HepG2 (cell line): ENCODE data around the gene ATP1B2. TPM values are rescaled to one million over a fixed set of nuclear protein-coding genes. Genes with fewer than 3 reads are reported as not detected.

Experiments used
- ATAC-seq: fragments of 200-7000 bp; cut with Tn5 transposase; 3 replicates; pipeline ENCODE4 v1.9.1; 2020; ENCODE audit warnings: mild to moderate bottlenecking, moderate library complexity
- BruUV-seq: library from RNA; stranded (reverse); fragments of 400-500 nt; replicated peaks from 2 replicates; lab custom pipeline; 2021; lab: Mats Ljungman, UMichigan
- CTCF ChIA-PET: fragments of 300-600 bp; formaldehyde crosslinking; extraction: SDS; loops from one replicate; lab custom pipeline; 2021; ENCODE audit warnings: low total read pairs, inconsistent platforms, low intra/inter-chr PET ratio; lab: Yijun Ruan, JAX
- POLR2A ChIA-PET: fragments of 350-600 bp; sonication (Branson Sonifier 250); formaldehyde crosslinking; loops from one replicate; lab custom pipeline; 2020; ENCODE audit warnings: antibody characterized with exemption, inconsistent platforms; lab: Yijun Ruan, JAX
- DNase-seq: peaks from one replicate; pipeline ENCODE4 v3.0.0-alpha.2; 2015; ENCODE audit warnings: low spot score
- FAIRE-seq: peaks from 3 replicates; lab custom pipeline; 2011; peaks lifted over from hg19 to GRCh38; lab: Jason Lieb, UNC
- H2AFZ ChIP-seq: one replicate; pipeline ENCODE4 v1.6.1; 2011; ENCODE audit warnings: low read length, inconsistent platforms
- H3K27ac ChIP-seq: fragments of 300-600 bp; 3 replicates; pipeline ENCODE4 v1.8.0; 2011; ENCODE audit warnings: mixed run types, mild to moderate bottlenecking, mixed read lengths, low read length, inconsistent platforms; ENCODE audit not compliant: insufficient read depth; ENCODE audit errors: extremely low read length
- H3K27me3 ChIP-seq, 2 experiments: fragments of 200-600 bp in 1 of 2; 2 replicates in 1 of 2; 3 replicates in 1 of 2; pipeline versions ENCODE4 v1.6.0 to v1.8.0; 2011; ENCODE audit warnings: low read length in 2 of 2, mild to moderate bottlenecking in 2 of 2, moderate library complexity in 2 of 2, inconsistent platforms in 1 of 2; ENCODE audit not compliant: insufficient read depth in 2 of 2, control insufficient read depth in 1 of 2
- H3K36me3 ChIP-seq, 2 experiments: fragments of 200-600 bp in 1 of 2; replicated peaks in 1 of 2; 2 replicates in 1 of 2; 3 replicates in 1 of 2; pipeline versions ENCODE4 v1.5.1 to v1.8.0; 2011; ENCODE audit warnings: low read length in 2 of 2, inconsistent platforms in 1 of 2; ENCODE audit not compliant: insufficient read depth in 2 of 2, control insufficient read depth in 1 of 2
- H3K4me1 ChIP-seq: 2 replicates; pipeline ENCODE4 v1.5.1; 2012; ENCODE audit warnings: low read length, inconsistent platforms; ENCODE audit not compliant: insufficient read depth
- H3K4me2 ChIP-seq: 2 replicates; pipeline ENCODE4 v1.6.0; 2011; ENCODE audit warnings: low read depth, low read length, inconsistent platforms
- H3K4me3 ChIP-seq, 3 experiments: fragments of 200-600 bp in 1 of 3; sonication (generic), shearing (Covaris generic) in 1 of 3; replicated peaks in 1 of 3; 2 replicates each; pipeline ENCODE4 v1.5.1; 2011 to 2016; ENCODE audit warnings: low read length in 3 of 3, inconsistent platforms in 2 of 3, low read depth in 2 of 3, mild to moderate bottlenecking in 2 of 3, control low read depth in 1 of 3, mixed read lengths in 1 of 3; ENCODE audit not compliant: insufficient read depth in 1 of 3
- H3K79me2 ChIP-seq: one replicate; pipeline ENCODE4 v1.6.1; 2011; ENCODE audit warnings: low read length, inconsistent platforms; ENCODE audit not compliant: insufficient read depth
- H3K9ac ChIP-seq: 2 replicates; pipeline ENCODE4 v1.6.0; 2011; ENCODE audit warnings: mild to moderate bottlenecking, low read depth, low read length, inconsistent platforms; ENCODE audit not compliant: insufficient read depth
- H3K9me3 ChIP-seq: 2 replicates; pipeline ENCODE4 v1.5.1; 2012; ENCODE audit warnings: mild to moderate bottlenecking, low read length
- H4K20me1 ChIP-seq: 2 replicates; pipeline ENCODE4 v1.6.0; 2011; ENCODE audit warnings: inconsistent platforms, mild to moderate bottlenecking, low read length, moderate library complexity; ENCODE audit not compliant: insufficient read depth
- ELF1 ChIP-seq: sonication (generic); formaldehyde crosslinking; IDR thresholded peaks from 2 replicates; pipeline ENCODE4 v1.4.0; 2020; ENCODE audit warnings: missing genetic modification reagents
- HNF1B ChIP-seq: sonication (generic); formaldehyde crosslinking; IDR thresholded peaks from 2 replicates; pipeline ENCODE4 v1.5.1; 2020; ENCODE audit warnings: mild to moderate bottlenecking, moderate library complexity, missing genetic modification reagents
- MAF1 ChIP-seq: sonication (generic); formaldehyde crosslinking; IDR thresholded peaks from 2 replicates; pipeline ENCODE4 v1.5.0; 2020; ENCODE audit warnings: missing genetic modification reagents, borderline replicate concordance
- MEIS1 ChIP-seq: sonication (generic); formaldehyde crosslinking; IDR thresholded peaks from 2 replicates; pipeline ENCODE4 v1.9.0; 2021; ENCODE audit warnings: mild to moderate bottlenecking, missing genetic modification reagents, moderate library complexity, borderline replicate concordance
- MTF1 ChIP-seq: sonication (generic); formaldehyde crosslinking; IDR thresholded peaks from 2 replicates; pipeline ENCODE4 v1.5.0; 2020; ENCODE audit warnings: missing genetic modification reagents
- MYPOP ChIP-seq: sonication (generic); formaldehyde crosslinking; IDR thresholded peaks from 2 replicates; pipeline ENCODE4 v1.8.1; 2023; ENCODE audit warnings: mild to moderate bottlenecking, moderate library complexity, missing genetic modification reagents
- U2AF2 ChIP-seq: fragments of 200-400 bp; formaldehyde crosslinking; IDR thresholded peaks from 2 replicates; pipeline ENCODE4 v1.6.1; 2017; ENCODE audit warnings: low read depth, mild to moderate bottlenecking, low read length
- ZNF572 ChIP-seq: sonication (generic); formaldehyde crosslinking; IDR thresholded peaks from 2 replicates; pipeline ENCODE4 v1.5.1; 2020; ENCODE audit warnings: mild to moderate bottlenecking, missing genetic modification reagents
- ZNF580 ChIP-seq: IDR thresholded peaks from 2 replicates; pipeline ENCODE4 v1.6.1; 2016; ENCODE audit warnings: low read depth, borderline replicate concordance
- ZNF670 ChIP-seq: sonication (generic); formaldehyde crosslinking; IDR thresholded peaks from 2 replicates; pipeline ENCODE4 v1.8.0; 2022; ENCODE audit warnings: mild to moderate bottlenecking, missing genetic modification reagents, borderline replicate concordance
- WGBS: methylation state at CpG from one replicate; pipeline ENCODE4 v1.1.6; 2017; ENCODE audit warnings: low lambda C conversion rate; 5-methylcytosine and 5-hydroxymethylcytosine counted together
- in situ Hi-C: cut with HindIII; loops from 2 replicates; pipeline ENCODE4 v1.10.0; 2017; ENCODE audit warnings: low pct_unique_long_range_greater_than_20kb; ENCODE audit not compliant: extremely low pct_ligation_motif_present
- intact Hi-C: fragments of 100-400 bp; cut with micrococcal nuclease; formaldehyde crosslinking; loops from one replicate; pipeline ENCODE4 v1.10.0; 2022; ENCODE audit not compliant: unreplicated experiment
- polyA plus RNA-seq, 8 experiments: library from polyadenylated mRNA; depleted of rRNA in 3 of 8; stranded (reverse) in 7 of 8; unstranded in 1 of 8; fragments of >200 nt; fragmentation: Illumina TruSeq in 4 of 8; extraction: Trizol in 4 of 8; gene quantifications; 2 replicates each; pipeline versions ENCODE4 v1.2.1 to v1.2.3, GENCODE V29; 2011 to 2016; ENCODE audit warnings: low read depth in 4 of 8, missing spikeins in 1 of 8, mixed read lengths in 1 of 8; ENCODE audit not compliant: insufficient read depth in 1 of 8
- total RNA-seq, 5 experiments: library from RNA; depleted of rRNA; stranded (reverse); fragments of >200 nt; fragmentation: Illumina TruSeq; extraction: Trizol; gene quantifications; 2 replicates each; pipeline ENCODE4 v1.2.3, GENCODE V29; 2016; ENCODE audit warnings: low read depth in 1 of 5

ATP1B2 gene
- total and polyA plus RNA-seq, 2 of the 13 experiments (the other 11 are each of a cell fraction or from before 2014, with no cell fraction given), result not detected

DNA sequence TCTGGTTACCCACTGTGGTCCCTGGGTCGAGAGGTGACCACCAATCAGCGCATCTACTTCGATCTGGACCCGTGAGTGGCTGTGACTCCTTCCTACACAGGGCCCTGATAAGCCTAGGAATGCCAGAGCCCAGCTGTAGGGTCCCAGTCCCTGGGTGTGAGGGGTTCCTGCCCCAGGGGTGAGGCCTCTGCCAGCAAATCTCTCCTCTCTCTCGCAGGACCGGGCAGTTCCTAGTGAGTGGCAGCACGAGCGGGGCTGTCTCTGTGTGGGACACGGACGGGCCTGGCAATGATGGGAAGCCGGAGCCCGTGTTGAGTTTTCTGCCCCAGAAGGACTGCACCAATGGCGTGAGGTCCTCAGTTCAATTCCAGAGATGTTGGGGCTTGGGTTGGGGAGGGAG, 52.0 kb downstream of the ATP1B2 start:
- Histone ChIP-seq H3K4me3 (no peak overlapping the region), H3K4me2 (no peak overlapping the region), H3K36me3 (peaks cover under 1 to 4% of the 10 kb centered on the region in 2 experiments; a peak in 3 of 5 replicates), H3K9ac (no peak overlapping the region), H2AFZ (no peak overlapping the region), H3K27ac (no peak overlapping the region), H4K20me1 (no peaks in the 10 kb centered on the region), H3K27me3 (peaks cover 8 to 34% of the 10 kb centered on the region in 2 experiments), H3K4me1 (peaks cover 6% of the 10 kb centered on the region; the same call in 1 of the 2 replicates), H3K79me2 (no peaks in the 10 kb centered on the region), H3K9me3 (no peaks in the 10 kb centered on the region)
- FAIRE-seq, result no peak
- ChIA-PET CTCF (no interaction called here), POLR2A (no interaction called here)
- in situ Hi-C loops (no loop called here), intact Hi-C loops (no loop called here)
- no peak for ATAC-seq
- DNase-seq, result no peak
- no TSS peak for BruUV-seq
- 100% methylated on average over 3 of the region's 13 CpGs for WGBS
- TF ChIP-seq MYPOP (no peak), ZNF572 (CRISPR knock-in tag) (no peak), ZNF580 (CRISPR knock-in tag) (no peak), MAF1 (CRISPR knock-in tag) (no peak), MEIS1 (CRISPR knock-in tag) (no peak), HNF1B (CRISPR knock-in tag) (no peak), ELF1 (CRISPR knock-in tag) (no peak), U2AF2 (no peak), ZNF670 (no peak), MTF1 (no peak)
